ENCODE results near the gene NCAM1. TPM values are rescaled to one million over a fixed set of nuclear protein-coding genes. Genes with fewer than 3 reads are reported as not detected.
A peak's percentile ranks its signal among the peaks of the same experiment; 100 is the strongest.
"Not testable (repeated sequence)": the region's sequence is repeated elsewhere in the genome, so short reads cannot be mapped to it uniquely, and the experiment has no call there.

The NCAM1 gene
- total RNA-seq, 1 donor from 2014 or later: 505 TPM

DNA sequence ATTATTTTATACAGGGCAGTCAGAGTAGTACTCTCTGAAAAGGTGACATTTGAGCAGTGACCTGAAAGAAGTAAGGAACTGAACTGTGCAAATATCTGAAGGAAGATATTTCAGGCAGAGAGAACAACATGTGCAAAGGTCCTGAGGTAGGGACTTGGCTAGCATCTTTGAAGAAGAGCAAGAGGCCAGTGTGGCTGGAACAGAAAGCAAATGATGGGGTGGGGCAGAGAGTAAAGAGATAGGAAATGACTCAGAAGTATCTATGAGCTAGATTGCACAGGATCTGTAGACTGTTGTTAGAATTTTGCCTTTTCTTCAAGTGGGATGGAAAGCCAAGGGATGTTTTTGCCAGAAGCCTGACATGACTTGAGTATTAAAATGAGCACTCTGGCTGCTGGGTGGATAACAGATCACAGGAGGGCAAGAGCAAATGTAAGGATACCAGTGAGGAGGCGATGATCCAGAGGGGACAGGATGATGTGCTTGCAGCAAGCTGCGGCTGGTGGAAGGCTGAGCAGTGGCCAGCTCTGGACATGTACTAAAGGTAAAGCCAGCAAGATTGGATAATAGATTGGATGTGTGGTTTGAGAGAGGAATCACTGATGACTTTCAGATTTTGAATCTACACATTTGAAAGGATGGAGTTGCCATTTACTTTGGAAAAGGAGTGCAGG lies 320.0 kb downstream of the NCAM1 start:
- DNase-seq: no peak

DNA sequence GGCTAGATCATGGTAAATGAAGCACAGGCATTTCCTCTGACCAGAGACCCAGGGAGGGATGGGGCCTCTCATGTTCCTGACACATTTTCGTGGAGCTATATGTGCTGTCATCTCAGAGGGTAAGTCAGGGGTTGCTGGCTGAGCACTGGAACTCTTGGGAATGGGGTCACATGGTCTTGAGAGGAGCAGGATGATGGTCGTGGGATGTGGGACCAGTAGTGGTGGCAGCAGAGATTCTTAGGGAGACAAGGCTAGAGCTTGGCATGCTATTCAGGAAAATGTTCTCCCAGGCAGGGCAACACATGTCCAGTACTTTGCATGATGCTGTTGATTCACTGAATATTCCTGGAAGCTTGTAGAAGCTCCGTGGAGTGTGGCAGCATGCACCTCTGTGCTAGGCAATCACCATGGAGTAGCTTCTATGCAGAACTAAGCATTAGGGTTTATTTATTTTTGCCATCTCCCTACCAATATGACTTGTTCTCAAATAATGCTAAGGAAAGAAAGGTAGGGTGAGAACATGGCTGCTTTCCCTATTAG lies 321.7 kb downstream of the NCAM1 start:
- DNase-seq: no peak

DNA sequence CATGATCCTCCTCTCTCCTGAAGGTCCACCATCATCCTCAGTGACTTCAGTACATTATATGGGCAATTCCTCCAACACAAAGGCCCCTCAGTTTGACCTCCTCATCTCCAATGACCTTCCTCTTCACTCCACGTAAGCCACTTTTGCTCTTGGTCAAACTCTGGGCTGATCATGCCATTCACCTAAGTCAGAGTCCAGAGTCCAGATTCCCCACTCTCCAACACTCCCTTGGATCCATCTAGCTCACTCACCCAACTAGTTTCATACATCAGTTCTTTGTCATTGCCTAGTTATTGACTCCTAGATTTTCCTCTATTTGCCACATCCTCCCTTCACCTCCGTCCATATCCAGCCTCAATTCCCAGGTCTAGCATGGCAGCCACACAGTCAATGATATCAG lies 322.7 kb downstream of the NCAM1 start:
- DNase-seq: no peak

DNA sequence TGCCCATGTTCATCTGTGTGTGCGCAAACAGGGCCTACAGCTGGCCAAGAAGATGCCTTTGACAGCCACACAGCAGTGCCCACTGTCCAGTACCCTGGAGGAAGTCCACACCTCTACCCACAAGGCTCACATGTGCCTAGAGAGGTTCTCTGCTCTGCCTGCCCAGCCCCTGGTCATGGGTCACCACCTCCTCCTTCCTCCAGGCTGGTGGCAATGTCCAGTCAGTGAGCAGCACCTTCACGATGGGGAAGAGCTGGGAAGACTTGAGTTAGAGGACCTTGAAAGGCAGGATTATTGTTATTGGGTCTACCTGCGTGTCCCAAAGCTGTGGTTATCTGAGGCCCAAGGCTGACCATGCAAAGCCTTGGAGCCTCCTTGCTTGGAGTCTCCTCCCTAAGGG lies 324.8 kb downstream of the NCAM1 start:
- no peak for DNase-seq

DNA sequence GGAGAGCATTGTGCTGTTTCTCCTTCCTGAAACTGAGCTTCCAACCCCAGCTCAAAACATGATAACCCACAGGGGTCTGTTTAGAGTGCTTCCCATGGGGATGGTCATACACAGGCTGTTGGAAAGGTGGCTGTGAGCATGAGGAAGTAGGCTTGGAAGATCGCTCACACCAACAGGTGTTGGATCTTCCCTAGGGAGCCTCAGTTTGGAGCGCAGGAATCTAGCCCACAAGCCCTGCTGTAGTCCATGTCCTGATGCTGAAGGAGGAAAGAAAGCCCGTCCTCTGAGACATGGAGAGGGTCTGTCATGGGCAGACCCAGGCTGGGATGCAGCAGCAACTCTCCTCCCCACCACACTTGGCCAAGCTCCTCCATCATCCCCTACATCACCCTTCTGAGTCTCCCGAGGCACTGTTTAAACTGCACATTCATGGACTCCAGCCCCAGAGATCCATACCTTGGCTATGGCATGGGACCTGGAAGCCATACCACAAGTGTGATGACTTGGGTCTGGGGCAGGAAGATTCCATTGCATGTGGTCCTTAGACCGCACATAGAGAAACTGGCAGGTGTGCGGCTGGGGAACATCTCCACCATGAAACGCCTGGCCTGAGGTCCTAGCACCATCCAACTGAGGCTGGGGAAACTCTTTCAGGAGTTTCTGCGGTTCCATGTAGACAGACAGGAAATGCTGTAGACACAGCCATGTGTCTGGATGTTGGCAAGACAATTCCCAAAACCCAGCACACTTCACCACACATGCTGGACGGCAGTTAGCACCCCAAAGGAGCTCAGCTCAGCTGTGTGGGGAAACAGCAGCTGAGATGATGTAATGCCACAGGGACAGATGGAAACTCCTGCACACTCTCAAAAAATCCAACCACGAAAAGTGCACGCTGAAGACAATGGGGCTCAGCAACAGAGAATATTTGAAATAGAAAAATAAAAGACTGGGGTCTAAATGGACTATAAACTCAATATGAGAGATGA lies 325.6 kb downstream of the NCAM1 start:
- no peak for DNase-seq

DNA sequence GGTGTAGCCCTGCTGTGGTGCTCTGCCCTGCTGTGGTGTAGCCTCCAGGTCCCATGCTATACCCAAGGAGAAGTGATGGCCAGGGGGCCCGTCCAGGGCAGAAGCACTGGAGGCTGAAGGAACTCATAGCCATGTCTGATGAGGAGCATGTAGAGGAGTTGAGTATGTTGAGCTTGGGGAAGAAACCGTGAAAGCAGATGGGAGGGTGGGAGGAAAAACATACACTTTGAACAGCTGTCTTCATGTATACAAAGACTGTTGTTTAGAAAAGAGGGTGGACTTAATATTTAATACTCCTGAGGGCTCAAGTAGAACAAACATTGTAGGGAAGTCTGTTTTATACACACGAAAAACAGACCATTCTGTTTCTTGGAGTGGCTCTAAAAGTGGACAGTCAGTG lies 326.6 kb downstream of the NCAM1 start:
- DNase-seq: no peak

DNA sequence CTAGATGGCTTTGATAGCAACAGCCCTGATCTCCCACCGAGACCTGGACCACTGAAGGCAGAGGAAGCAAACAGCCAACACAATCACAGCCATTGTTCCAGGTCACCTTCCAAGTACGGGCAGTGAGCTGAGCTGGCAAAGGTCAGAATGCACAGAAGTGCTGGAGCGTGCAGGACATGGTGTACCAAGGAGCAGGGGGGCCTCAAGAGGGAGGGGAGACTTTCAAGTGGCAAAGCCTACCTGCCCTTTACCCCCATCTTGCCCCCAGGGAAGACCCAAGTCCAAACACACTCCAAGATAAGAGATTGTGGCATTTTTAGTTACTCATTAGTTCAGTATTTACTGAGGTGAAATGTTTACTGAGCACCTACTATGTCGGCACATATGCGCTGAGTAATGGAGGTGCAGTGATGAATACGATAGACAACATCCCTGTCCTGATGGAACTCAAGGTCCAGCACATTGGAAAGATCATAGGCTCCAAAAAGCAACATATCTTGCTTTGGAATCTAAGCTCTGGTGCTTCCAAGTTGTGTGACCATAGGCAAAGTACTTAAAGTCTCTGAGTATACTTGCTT lies 327.2 kb downstream of the NCAM1 start:
- no peak for DNase-seq

DNA sequence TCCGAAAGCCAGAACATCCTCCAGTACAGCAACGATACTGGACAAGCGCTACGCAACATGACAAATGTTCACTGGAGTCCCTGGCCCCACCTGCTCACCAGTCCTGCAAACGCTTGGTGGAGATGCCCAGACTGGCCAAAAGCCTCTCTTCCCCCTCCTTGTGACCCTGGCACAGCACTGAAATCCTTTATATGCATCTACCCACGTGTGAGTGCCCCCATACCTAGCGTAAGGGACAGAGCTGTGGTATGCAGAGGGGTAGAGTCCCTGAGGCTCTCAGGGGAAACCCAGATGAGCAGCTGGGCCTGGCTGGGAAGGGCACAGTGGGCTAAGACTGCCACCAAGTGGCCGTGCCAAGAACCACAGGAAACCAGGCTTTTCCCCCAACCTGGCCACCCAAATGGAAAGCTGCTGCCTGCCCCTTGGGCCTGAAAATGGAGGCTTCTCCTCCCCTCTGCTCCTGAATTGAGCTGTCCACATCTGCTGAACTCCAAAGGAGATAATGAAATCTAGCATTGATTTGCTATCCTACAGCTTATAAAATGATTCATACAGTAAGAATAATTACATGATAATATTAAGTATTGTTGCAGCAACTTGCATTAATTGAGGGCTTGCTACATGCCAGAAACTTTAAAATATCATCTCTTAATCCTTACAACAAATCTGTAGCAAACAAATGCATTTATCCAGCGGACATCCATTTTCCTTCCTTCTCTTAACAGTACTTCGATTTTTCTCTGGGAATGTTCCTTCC lies 328.4 kb downstream of the NCAM1 start:
- peak; percentile 43 for DNase-seq

DNA sequence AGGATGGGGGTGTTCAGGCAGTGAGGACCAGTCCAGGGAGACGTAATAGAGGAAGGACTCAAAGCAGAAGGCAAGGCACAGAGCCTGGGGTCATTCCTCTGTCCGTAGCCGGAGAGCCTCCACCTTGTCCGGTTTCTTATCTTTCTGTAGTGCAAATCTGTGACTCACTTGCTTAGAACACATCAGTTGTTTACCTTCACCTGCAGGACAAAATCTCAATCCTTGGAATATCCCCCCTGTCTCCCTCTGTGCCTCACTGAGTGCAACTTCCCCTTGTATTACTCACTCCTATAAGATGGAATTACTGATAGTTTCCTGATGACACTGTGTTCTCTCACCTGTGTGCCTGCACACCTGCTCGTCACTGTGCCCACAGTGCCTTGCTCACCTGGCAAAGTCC lies 332.7 kb downstream of the NCAM1 start:
- DNase-seq: no peak

DNA sequence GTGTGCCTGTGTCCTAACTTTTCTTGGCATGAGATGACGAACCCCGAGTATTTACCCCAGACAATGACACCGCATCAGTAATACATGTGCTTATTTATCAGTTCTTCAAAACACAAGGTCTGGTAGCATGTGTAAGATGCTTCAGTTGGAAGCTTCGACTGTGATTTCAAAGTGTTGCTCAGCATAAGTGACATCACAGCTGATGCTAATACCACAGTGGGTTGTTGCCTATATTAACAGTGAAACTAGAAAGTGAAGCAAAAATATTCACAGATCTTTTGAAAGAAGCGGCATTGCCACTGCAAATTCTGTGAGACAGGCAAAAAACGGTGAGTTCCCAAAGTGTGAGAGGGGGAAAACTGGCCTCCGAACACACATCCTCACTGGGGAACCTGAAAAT lies 334.8 kb downstream of the NCAM1 start:
- DNase-seq: no peak

DNA sequence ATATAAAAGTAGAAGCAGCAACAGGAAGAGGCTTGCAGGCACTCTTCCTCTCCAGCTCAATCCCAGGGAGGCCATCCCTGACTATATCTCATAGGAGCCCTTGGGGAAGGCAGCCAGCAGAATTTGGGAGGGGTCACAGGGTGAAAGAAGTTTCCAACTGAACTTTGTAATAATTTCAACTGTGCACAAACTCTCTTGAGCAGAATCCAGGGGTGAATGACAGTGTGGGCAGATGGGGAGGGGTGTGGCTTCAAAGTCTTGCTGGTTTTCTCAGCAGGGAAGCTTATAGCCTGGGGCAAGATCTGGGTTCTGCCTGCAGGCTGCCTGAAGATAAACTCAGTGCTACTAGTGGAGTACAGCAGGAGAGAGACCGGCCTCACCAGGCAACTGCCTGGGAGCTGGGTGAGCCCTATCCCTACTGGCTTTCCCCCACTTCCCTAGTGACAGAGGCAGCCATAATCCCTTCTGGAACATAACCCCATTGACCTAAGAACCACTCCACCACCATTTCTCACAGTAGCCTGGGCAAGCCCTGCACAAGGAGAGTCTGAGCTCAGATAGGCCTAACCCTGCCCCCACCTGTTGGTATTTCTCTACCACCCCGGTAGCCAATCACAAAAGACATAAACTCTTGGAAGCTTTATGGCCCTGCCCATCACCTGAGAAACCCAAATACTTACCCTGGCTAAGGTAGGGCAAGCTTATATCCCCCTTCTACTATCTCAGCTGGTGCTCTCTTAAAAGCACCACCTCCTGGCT lies 335.4 kb downstream of the NCAM1 start:
- no peak for DNase-seq

DNA sequence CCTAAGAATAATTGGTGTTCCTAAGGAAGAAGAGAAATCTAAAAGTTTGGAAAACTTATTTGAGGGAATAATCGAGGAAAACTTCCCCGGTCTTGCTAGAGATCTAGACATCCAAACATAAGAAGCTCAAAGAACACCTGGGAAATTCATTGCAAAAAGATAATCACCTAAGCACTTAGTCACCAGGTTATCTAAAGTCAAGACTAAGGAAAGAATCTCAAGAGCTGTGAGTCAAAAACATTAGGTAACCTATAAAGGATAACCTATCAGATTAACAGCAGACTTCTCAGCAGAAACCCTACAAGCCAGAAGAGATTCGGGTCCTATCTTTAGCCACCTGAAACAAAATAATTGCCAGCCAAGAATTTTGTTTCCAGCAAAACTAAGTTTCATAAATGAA lies 337.3 kb downstream of the NCAM1 start:
- DNase-seq: not testable (repeated sequence)

DNA sequence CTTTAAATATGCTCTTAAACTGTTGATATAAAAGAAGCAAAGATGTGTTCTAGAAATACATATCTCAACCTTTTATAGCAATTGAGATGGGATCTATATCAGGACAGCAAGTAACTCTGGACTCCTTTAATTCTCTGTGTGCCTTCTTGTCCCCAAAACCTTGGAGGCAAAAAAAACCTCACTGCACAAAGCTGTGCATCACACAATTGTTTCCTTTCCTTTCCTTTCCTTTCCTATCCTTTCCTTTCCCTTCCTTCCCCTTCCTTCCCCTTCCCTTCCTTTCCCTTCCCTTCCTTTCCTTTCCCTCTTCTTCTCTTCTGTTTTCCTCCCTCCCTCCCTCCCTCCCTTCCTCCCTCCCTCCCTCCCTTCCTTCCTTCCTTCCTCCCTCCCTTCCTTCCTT lies 343.7 kb downstream of the NCAM1 start:
- no peak for DNase-seq

DNA sequence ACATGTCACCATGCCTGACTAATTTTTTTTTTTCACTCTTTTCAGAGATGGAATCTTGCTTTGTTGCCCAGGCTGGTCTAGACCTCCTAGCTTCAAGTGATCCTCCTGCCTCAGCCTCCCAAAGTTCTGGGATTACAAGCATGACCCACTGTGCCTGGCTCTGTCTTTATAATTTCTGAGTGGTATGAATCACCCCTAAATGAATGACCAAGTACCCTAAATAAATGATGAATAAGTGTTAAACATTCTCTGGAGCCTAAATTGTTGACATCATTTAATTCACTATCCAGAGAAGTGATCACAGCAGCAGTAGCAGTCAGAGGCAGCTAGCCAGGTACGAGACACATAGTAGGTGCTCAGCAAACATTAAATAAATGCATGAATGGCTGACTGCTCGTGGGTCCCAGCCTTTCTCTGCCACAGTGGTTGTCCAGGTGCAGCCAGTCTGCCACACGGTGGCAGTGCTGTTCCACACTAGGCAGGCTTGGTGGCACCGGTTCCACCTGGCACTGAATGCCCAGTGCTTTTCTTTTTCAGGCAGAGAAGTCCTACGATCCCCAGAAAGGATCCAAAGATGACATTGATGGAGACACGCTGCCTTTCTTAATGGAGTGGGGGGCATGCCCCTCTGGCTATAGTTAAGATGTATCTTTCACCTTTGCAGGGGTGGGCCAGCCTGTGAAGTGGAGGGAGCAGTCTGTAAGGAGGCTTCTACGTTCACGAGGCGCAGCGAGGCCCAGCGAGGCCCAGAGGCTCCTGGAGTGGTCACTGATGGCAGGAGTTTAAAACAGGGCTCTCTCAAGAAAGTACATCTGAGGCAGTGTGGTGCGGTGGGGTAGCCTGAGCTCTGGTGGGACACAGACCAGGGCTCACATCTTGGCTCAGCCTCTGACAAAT lies 344.5 kb downstream of the NCAM1 start:
- peak; percentile 75 for DNase-seq

DNA sequence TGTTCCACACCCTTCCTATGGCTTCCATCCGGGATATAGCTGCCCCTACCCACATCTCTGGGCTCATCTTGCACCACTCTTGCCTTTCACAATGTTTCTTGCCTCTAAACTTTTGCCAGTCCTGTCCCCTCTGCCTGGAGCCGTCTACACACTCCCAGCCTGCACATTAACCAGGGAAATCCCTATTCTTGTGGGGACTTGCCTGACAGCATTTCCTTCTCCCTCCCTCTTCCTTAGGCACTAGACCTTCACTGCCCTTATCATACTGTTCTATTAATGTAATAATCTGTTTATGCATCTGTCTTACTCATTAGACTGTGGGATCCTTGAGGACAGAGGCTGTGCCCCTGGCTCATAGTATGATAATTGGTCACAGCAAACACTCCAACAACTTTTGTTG lies 347.4 kb downstream of the NCAM1 start:
- no peak for DNase-seq

DNA sequence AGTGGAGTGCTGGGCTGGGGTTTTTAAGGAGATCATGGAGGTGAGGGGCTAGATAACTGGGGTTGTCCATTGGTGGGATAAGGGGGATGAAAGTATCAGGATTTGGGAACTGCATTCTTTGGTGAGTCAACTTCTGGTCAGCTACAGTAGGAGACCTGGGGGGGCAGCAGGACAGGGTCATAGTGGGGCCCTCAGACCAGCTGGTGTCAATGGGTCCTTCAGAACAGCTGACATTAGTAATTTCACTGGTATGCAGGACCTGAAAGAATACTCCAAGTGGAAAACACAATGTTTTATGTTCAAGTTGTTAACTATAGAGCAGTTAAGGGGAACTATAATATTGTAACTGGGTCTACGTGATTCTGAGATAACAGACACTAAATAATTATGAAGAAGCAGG lies 350.3 kb downstream of the NCAM1 start:
- no peak for DNase-seq

DNA sequence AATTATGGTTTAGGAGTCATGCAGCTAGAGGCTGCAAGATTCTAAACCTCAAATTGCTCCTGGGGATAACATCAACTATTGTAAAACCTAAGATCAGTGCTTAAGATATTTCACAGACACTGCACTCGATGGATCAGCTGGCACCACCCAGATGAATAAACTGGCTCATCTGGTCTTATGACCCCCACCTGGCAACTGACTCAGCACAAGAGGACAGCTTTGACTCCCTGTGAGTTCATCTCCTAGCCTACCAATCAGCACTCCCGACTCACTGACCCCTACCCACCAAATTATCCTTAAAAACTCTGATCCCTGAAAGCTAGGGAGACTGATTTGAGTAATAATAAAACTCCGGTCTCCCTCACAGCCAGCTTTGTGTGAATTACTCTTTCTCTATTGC lies 352.4 kb downstream of the NCAM1 start:
- DNase-seq: no peak

DNA sequence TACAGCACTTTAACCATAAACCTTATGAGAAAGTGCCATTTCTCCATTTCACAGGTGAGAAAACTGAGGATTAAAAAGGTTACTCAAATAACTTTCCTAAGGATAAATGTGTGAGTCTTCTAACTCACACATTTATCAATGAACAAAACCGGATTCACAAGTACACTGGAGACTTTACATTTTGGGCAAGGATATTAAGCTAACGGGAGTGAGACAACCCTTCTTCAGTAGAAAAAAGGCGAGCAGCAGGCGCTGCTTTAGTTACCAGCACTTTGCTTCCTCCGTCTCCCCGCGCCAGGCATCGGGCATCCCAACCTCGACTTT lies 352.8 kb downstream of the NCAM1 start:
- no peak for DNase-seq

DNA sequence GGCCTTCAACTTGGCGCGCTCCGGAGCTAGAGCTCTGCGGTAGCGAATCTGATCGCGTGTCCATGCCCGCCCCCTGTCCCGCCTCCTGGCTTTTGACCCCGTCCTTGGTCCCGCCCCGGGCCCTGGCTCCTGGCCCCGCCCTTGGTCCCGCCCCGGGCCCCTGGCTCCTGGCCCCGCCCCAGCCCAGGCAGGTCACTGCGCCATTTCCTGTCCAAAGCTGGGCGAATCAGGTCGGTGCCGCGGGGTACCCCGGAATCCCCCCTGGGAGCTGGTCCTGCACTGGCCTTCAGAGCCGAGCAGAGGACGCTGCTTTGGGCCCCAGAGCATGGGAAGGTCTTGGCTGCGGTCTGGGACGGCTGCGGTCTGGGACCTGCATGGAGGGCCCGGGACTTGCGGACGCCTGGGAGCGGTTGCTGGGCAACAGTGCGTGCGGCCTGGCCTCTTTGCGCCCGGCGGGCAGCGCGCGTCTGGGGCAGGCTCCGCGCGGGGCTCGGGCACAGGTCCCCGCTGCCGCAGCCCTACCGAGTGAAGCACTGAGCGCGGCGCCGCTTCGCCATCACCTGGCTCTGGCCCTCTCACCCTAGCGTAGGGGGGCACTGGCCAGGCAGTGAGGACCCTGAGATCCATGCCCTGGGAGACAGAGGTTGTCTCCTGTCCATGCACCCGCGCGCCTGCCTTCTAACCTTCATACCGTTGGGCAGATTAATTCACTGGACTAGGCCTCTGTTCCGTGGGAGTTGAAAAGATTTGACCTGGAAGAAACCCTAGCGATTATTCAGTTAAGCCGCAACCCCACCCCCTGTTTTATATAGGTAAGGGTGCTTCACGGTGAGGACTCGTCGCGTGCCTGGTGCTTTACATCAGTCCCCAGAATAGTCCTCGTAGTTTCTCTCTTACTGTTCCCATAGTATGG lies 353.4 kb downstream of the NCAM1 start, which contains the start of gene TTC12:
Gene TTC12 (plus strand): TSS at position 195 of the 913 bp plus-strand sequence. CDS start 1,675 bp downstream, outside the sequence.
- DNase-seq: peak; percentile 87
